Jurkat, Clone E6-1 (cell line): ENCODE data around the gene CLEC2L.

Source experiments
- DNase-seq: peaks from one replicate; pipeline ENCODE4 v3.0.0-alpha.2; 2011; ENCODE audit warnings: low read depth, low spot score
- H3K4me3 ChIP-seq: 2 replicates; pipeline ENCODE4 v1.5.1; 2011; ENCODE audit warnings: mild to moderate bottlenecking, low read length, control low read depth, moderate library complexity

CLEC2L gene

DNA sequence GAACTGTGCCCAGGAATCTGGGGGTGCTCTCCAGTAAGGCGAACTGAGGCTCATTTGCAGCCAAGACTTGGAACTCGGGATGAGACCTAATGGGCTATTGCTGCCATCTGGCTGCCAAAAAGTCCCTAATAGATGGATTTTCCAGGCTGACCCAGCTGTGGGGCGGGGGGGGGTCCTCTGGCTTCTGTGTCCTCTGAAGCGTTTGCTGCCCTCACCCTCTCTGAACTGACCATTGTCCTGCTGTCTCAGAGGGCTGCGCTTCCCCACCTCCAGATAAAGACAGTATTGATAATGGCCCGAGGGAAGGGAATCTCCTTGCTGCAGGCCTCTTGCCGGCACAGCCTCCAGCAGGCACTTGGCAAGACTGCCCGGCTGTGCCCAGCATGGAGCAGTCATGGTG, 46.6 kb downstream of the CLEC2L start:
- DNase-seq, result no peak

DNA sequence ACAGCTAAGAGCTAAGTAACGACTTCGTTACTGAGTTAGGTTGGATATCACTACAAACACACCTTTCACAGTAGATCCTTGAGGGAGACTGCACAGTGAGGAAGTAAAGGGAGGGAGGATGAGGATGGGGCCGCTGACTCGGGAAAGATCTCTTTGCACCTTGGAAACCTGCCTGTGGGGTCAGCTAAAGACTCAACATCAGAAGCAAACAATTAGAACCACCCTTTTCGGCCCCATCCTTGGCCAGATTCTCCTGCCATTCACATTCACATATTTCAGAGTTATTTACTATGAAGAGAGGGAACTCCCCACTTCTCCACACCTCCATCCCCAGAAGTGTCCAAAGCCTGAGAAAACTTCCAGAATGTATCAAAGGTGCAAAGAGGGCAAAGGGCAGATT, 47.1 kb downstream of the CLEC2L start:
- H3K4me3 ChIP-seq, result no peak overlapping the region
- no peak for DNase-seq

More for the DNA sequence above, 46.6 kb downstream of the CLEC2L start:
- no peak overlapping the region for H3K4me3 ChIP-seq

- H3K4me3 ChIP-seq, result no peak overlapping the region
- DNase-seq, result no peak
These were observed 47.7 kb downstream of the CLEC2L start for GRCh38 chr7:139571190-139571589.

- no peak for DNase-seq
- no peak overlapping the region for H3K4me3 ChIP-seq
These were observed 48.2 kb downstream of the CLEC2L start for GRCh38 chr7:139571651-139572050.

DNA sequence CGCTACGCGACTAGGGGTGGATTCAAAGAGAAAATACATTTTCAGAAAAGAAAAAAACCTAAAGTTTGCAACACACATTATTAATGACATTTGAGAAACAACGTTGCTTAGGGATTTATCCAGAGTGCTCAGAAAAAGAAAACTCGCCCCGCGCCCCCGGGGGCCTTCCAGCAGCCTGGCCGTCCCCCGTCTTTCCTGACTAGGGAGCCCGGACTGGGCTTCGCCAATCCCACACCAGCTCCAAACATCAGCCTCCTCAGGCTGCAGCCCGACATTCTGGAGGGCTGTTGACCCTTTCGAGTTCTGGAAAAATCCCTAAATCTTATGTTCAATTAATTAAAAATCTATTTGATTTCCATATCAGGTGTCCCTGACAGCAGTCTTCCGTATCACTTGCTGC, 48.6 kb downstream of the CLEC2L start:
- DNase-seq, result no peak
- no peak overlapping the region for H3K4me3 ChIP-seq

DNA sequence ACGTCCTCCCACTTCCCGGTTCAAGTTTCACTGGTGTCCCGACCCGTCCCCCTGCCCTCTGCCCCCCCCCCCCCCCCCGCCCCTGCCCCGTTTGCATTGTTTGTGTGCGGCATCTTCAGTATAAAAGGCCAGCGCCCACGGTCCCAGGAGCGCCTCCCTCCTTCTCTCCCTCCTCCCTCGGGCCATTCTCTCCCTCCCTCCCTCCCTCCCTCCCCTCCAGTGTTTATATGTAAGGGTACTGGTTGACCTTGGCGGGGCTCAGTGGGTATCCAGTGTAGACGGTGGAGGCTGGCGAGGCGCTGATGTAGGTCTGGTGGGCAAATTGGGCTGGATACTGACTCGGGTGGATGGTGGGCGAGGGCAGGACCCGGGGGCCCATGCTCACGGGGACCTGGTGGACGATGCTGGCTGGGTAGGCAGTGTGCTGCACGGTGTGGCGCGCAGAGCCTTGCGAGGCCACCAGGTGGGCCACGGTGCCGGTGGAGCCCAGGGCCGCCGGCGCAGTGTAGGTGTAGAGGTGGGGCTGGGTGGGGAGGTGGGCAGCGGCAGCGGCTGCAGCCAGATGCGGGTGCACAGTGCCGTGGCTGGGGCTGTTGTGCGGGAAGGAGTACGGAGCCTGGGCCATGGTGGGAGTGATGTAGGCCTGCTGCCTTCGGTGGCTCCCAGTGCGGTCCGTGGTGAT, 49.4 kb downstream of the CLEC2L start:
- no peak for DNase-seq
- H3K4me3 ChIP-seq, result no peak overlapping the region

- no peak for DNase-seq
- H3K4me3 ChIP-seq, result no peak overlapping the region
These were observed 50.4 kb downstream of the CLEC2L start for GRCh38 chr7:139573871-139574270.

DNA sequence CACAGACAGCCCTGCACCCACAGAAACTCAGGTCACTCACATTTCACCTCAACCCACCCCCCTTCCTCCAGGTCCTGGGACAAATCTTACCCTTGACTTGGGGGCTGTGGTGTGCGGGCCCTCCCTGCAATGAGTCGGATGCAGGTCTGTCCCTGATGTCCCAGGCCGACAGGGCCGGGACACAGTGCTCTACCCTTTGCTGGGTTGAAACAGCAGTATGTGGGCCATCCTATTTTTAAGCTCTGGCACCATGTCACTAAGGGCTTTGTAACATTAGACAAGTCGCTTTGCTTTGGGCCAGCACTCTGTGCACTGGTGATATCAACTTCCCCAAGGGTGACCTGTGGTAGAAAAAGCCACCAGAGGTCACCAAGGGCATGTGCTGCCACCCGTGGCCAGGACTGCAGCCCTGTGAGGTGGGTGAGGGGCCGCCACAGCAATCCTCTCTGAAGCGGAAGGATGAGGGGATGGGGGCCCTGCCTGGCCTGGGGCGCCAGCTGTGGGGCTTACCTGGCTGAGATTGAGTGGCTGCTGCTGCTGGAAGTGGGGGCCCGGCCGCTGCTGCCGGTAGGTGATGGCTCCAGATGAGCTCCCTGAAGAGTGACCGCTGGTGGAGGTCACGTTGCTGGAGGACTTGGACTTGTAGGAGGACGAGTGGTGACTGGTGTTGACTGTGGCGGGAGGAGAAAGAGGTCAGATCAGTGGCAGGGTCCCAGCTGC, 51.3 kb downstream of the CLEC2L start:
- DNase-seq, result no peak
- H3K4me3 ChIP-seq, result no peak overlapping the region

DNA sequence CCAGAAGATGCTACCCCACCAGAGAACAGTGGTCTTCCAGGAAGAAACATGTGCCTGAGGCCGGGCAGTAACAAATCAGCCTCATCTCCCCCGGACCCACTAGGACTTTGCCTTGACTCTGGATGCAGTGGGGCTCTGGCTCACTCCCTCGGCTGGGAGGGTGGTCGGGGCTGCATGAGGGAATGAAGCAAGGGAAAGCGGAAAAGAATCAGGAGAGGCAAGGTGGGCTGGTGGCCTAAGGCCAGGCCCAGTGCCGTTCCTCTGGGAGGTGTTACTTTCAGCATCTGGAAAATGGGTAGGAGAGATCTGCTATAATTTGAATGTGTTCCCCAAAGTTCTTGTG, 51.8 kb downstream of the CLEC2L start:
- H3K4me3 ChIP-seq, result no peak overlapping the region
- DNase-seq, result no peak

DNA sequence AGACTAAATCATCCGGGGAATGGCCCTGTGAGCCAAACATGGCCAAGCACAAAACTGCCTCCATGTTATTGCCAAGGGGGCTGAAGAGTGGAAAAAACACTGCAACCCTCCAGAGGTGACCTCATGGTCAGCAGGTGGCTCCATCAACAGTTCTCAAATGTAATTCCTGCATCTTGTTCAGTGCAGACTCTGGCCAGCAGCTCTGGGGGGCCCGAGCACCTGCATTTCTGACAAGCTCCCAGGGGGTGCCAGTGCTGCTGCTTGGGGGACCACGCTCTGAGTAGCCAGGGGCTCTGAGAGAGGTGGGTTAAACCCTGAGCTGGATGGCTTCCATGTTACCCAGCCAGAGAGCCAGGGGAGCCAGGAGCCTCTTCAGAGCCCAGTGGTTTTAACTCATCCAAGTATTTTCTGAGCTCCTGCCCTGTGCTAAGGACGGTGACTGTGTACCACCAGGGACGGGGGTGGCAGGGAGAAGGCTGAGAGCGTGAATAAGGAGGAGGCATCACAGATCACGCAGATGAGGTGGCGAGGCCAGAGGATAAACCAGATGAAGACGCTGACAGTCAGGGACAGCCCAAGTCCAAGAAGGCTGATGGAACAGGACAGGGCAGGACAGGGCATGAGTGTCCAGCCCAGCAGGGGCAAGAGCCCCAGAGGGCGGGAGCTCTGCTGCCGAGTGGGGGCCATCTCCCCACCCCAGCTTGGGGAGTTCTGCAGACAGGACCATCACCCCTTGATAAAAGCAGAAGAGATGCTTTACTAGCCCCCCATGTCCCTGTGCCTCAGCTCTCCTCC, 52.9 kb downstream of the CLEC2L start:
- no peak overlapping the region for H3K4me3 ChIP-seq
- no peak for DNase-seq

DNA sequence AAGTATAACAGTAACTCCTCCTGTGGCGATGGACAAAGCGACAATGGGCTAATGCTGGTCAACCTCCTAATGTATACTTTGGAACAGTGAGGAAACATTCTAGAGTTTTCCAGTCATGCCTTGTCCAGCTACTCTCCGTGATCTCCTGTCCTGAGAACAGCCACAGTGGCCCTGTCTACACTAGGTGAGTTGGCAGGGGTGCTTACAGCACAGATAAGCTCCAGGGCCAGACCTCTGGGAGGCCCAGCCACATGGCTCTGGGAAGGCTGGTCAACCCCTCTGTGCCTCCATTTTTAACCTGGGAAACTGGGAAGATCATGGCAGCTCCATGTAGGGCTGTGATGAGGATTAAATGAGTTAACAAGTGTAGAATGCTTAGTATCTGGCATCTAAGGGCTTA, 57.0 kb downstream of the CLEC2L start:
- no peak overlapping the region for H3K4me3 ChIP-seq
- DNase-seq, result no peak

- DNase-seq, result peak; percentile 20
- H3K4me3 ChIP-seq, result peak overlapping the region; percentile 52
These were observed 58.7 kb downstream of the CLEC2L start for GRCh38 chr7:139582130-139582650.

DNA sequence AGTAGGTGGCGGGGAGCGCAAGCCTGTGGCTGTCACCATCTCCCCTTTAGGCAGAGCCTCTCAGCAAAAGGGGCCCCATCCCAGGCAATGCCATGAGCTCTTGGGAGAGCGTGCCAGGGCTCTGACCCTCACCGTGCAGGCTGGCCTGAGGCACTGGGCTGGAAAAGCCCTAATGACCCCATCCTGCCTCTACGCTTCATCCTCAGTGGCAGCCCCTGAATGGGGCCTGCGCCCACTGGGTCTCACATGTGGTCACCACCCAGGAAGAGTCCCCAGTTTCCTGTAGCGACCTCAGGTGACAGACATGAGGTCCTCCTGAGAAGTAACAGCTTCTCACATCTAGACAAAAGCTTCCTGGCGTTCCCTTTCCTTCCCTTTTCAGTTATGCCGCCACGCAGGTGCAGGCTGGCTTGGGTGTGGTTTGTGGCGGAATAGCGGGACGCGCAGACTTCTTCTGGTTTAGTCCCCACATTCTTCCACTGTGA, 59.2 kb downstream of the CLEC2L start:
- DNase-seq, result peak; percentile 92

DNA sequence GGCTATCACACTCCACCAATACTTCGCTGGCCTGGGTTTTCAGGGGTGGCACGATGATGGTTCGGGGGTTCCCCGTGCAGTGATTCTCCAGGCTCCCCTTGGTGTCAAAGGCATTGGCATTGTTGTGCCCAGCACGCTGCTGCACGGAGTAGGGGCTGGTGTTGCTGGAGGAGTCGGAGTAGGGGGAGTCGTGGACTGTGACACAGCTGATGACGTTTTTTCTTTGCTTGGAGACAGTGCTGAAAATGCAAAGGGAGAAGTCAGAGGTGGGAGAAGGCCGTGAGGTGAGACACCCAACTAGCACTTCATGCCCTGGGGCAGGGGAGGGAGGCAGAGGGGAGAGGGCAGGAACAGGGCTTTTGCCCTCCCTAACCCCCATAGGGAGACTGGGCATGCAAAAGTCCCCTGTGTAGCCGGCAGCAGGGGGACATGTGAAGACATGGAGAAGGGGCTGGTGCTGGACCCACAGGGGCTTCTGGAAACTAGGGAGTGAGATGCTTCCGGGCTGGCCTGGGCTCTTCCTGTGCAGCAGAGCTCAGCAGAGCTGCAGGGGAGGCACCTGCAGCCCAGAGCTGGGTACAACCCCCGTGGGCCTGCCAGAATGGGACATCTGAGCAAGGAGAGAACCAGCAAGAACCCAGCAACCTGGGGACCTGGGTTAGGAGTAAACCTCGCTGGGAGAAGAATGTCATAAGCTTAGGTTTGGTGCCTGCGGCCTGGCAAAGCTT, 60.5 kb downstream of the CLEC2L start:
- peak overlapping the region; percentile 52 for H3K4me3 ChIP-seq
- peak; percentile 69 for DNase-seq

More for the DNA sequence above, 59.2 kb downstream of the CLEC2L start:
- H3K4me3 ChIP-seq, result peak overlapping the region; percentile 52

- no peak overlapping the region for H3K4me3 ChIP-seq
- DNase-seq, result no peak
These were observed 61.6 kb downstream of the CLEC2L start for GRCh38 chr7:139585042-139585441.

DNA sequence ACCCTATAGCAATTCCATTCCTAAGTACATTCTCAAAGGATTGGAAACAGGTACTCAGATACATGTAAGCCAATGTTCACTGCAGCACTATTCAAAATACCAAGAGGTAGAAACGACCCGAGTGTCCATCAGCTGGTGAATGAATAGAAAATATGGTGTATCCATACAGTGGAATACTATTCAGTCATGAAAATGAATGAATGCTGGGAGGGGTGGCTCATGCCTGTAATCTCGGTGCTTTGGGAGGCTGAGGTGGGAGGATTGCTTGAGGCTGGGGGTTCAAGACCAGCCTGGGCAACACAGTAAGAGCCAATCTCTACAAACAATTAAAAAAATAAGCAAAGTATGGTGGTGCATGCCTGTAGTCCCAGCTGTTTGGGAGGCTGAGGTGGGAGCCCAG, 62.8 kb downstream of the CLEC2L start:
- DNase-seq, result no peak
- no peak overlapping the region for H3K4me3 ChIP-seq

- no peak overlapping the region for H3K4me3 ChIP-seq
- DNase-seq, result no peak
These were observed 64.0 kb downstream of the CLEC2L start for GRCh38 chr7:139587535-139587934.

- DNase-seq, result no peak
- no peak overlapping the region for H3K4me3 ChIP-seq
These were observed 65.1 kb downstream of the CLEC2L start for GRCh38 chr7:139588632-139589031.

GRCh38 chr7:139589474-139589873, 66.0 kb downstream of the CLEC2L start:
- H3K4me3 ChIP-seq, result no peak overlapping the region
- DNase-seq, result no peak
